HepG2 (cell line): ENCODE measurements around the gene DYNC2H1. TPM values are rescaled to one million over a fixed set of nuclear protein-coding genes. Genes with fewer than 3 reads are reported as not detected.

Experiments
- DZIP1 ChIP-seq: sonication (generic); formaldehyde crosslinking; IDR thresholded peaks from 2 replicates; pipeline ENCODE4 v1.5.0; 2020; ENCODE audit warnings: mild to moderate bottlenecking, missing genetic modification reagents
- HOXA9 ChIP-seq: sonication (generic); formaldehyde crosslinking; IDR thresholded peaks from 2 replicates; pipeline ENCODE4 v1.8.1; 2022; ENCODE audit warnings: missing genetic modification reagents, mild to moderate bottlenecking, moderate library complexity, borderline replicate concordance
- ZNF20 ChIP-seq: sonication (generic); formaldehyde crosslinking; IDR thresholded peaks from 2 replicates; pipeline ENCODE4 v1.4.0; 2020; ENCODE audit warnings: mild to moderate bottlenecking, moderate library complexity, missing genetic modification reagents
- ZNF710 ChIP-seq: sonication (generic); formaldehyde crosslinking; IDR thresholded peaks from 2 replicates; pipeline ENCODE4 v1.5.0; 2020; ENCODE audit warnings: mild to moderate bottlenecking, missing genetic modification reagents, borderline replicate concordance
- ZNF749 ChIP-seq: sonication (generic); formaldehyde crosslinking; IDR thresholded peaks from 2 replicates; pipeline ENCODE4 v1.8.0; 2022; ENCODE audit warnings: mild to moderate bottlenecking, missing genetic modification reagents, moderate library complexity, borderline replicate concordance
- polyA plus RNA-seq, 8 experiments: library from polyadenylated mRNA; depleted of rRNA in 3 of 8; stranded (reverse) in 7 of 8; unstranded in 1 of 8; fragments of >200 nt; fragmentation: Illumina TruSeq in 4 of 8; extraction: Trizol in 4 of 8; gene quantifications; 2 replicates each; pipeline versions ENCODE4 v1.2.1 to v1.2.3, GENCODE V29; 2011 to 2016; ENCODE audit warnings: low read depth in 4 of 8, missing spikeins in 1 of 8, mixed read lengths in 1 of 8; ENCODE audit not compliant: insufficient read depth in 1 of 8
- total RNA-seq, 5 experiments: library from RNA; depleted of rRNA; stranded (reverse); fragments of >200 nt; fragmentation: Illumina TruSeq; extraction: Trizol; gene quantifications; 2 replicates each; pipeline ENCODE4 v1.2.3, GENCODE V29; 2016; ENCODE audit warnings: low read depth in 1 of 5

Gene DYNC2H1
- total and polyA plus RNA-seq, 2 of the 13 experiments (the other 11 are each of a cell fraction or from before 2014, with no cell fraction given) = 0.49 to 0.66 TPM

GRCh38 chr11:103091064-103091800 lies 18.0 kb upstream of the DYNC2H1 start (continued):
- TF ChIP-seq DZIP1 (CRISPR knock-in tag) = 0 out of 2 replicates have a peak, but pooled peaks have one; percentile 26
- TF ChIP-seq ZNF710 (CRISPR knock-in tag) = 0 out of 2 replicates have a peak, but pooled peaks have one; percentile 19
- 0 out of 2 replicates have a peak, but pooled peaks have one; percentile 7 for TF ChIP-seq ZNF749 (CRISPR knock-in tag)
- 0 out of 2 replicates have a peak, but pooled peaks have one; percentile 26 for TF ChIP-seq ZNF20 (CRISPR knock-in tag)
- TF ChIP-seq HOXA9 (CRISPR knock-in tag) = no peak
